NCI-H146 treated with DMSO at 0.1 percent for 48 hours (cell line): ENCODE measurements around the gene KIF21A.
"Not testable (repeated sequence)": the region's sequence is repeated elsewhere in the genome, so short reads cannot be mapped to it uniquely, and the experiment has no call there.

ENCODE experiments used
- DNase-seq: peaks from one replicate; lab custom pipeline; 2025; ENCODE audit not compliant: unreplicated experiment; lab: John Stamatoyannopoulos, UW

KIF21A gene, protein sequence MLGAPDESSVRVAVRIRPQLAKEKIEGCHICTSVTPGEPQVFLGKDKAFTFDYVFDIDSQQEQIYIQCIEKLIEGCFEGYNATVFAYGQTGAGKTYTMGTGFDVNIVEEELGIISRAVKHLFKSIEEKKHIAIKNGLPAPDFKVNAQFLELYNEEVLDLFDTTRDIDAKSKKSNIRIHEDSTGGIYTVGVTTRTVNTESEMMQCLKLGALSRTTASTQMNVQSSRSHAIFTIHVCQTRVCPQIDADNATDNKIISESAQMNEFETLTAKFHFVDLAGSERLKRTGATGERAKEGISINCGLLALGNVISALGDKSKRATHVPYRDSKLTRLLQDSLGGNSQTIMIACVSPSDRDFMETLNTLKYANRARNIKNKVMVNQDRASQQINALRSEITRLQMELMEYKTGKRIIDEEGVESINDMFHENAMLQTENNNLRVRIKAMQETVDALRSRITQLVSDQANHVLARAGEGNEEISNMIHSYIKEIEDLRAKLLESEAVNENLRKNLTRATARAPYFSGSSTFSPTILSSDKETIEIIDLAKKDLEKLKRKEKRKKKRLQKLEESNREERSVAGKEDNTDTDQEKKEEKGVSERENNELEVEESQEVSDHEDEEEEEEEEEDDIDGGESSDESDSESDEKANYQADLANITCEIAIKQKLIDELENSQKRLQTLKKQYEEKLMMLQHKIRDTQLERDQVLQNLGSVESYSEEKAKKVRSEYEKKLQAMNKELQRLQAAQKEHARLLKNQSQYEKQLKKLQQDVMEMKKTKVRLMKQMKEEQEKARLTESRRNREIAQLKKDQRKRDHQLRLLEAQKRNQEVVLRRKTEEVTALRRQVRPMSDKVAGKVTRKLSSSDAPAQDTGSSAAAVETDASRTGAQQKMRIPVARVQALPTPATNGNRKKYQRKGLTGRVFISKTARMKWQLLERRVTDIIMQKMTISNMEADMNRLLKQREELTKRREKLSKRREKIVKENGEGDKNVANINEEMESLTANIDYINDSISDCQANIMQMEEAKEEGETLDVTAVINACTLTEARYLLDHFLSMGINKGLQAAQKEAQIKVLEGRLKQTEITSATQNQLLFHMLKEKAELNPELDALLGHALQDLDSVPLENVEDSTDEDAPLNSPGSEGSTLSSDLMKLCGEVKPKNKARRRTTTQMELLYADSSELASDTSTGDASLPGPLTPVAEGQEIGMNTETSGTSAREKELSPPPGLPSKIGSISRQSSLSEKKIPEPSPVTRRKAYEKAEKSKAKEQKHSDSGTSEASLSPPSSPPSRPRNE (N-terminal part only)

GRCh38 chr12:39443081-39443928, at the start of gene KIF21A:
Gene KIF21A, minus strand, starts transcription at chr12:39443120. Its CDS starts 150 bp downstream, at chr12:39442970.
- peak; percentile 91 for DNase-seq

DNA sequence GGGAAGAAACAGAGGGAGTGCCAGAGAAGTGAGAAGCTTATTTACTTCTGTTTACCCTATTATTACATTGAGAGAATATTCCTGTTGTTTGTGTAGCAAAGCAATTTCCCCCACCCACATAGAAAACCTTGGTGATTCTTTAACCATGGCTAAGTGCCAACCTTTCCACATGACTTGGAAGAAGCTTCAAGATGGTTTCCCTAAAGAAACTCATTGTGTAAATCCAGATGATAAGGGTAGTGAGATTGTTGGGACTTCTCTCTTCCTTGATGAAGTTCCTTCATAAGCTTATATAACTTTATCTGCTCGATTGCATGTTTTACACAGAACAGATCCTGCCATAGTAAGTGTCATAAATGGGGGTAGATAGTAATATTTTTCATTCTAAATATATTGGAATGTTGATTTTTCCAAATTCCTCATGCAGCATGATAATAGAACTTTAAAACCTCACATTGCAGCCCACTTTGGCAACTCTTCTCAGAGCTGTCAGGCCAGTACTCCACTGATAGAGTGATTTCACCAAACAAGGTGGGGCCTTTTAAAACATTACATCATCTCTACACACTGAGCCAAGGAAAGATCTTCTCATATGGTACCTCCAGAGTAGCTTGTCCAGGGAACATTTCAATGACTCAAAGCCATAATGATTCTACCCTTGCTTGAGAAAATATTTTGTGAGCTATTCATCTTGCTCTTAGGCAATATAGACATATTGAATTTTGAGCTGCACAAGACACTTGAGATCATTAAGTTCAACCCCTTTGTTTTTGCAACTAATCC, 47.8 kb upstream of the KIF21A start:
- DNase-seq, result no peak

GRCh38 chr12:39483597-39483996, 40.7 kb upstream of the KIF21A start:
- DNase-seq, result no peak

DNA sequence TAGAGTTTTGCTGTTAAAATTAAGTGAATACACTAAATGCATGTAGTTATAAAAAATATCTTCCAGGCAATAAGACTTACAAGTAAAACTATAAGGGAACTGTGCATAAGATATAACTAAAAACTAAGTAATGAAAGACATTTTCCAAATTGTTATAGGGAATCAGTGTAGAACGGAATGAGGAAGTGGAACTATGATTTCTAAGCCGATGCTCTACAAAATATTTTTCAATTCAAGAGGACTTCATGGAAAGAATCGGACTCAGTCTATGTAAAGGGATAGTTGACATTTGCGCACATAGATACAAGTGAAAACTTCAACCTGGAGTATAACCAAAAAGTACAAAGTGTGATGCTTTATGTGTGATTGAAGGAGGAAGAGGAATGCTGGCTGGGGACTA, 40.1 kb upstream of the KIF21A start:
- no peak for DNase-seq

- no peak for DNase-seq
Measured at GRCh38 chr12:39476894-39477293, 34.0 kb upstream of the KIF21A start.

DNA sequence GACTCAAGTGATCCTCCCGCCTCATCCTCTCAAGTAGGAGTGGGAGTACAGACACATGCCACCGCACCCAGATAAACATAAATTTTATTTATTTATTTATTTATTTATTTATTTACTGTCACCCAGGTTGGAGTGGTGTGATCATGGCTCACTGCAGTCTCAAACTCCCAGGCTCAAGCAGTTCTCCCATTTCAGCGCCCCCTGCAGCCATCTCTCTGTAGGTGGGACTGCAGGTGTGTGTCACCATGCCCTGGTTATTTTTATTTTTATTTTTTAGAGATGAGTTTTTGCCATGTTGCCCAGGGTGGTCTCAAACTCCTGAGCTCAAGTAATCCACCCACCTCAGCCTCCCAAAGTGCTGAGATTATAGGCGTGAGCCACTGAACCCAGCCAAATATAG, 33.2 kb upstream of the KIF21A start:
- no peak for DNase-seq

- not testable (repeated sequence) for DNase-seq
Measured at GRCh38 chr12:39475136-39475535, 32.2 kb upstream of the KIF21A start.

DNA sequence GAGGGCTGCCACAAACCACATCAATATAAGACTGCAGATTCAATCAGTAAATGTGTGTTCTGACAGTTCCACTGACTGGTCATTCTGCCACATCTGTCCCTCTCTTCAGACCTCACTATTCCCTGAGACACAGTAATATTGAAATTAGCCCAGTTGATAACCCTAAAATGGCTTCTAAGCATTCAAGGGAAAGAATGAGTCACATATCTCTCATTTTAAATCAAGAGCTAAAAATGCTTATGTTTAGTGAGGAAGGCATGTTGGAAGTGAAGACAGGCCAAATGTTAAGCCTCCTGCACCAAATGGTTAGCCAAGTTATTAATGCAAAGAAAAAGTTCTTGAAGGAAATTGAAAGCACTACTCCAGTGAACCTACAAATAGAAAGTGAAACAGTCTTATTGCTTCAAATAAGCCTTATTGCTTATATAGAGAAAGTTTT, 24.5 kb upstream of the KIF21A start:
- no peak for DNase-seq

DNA sequence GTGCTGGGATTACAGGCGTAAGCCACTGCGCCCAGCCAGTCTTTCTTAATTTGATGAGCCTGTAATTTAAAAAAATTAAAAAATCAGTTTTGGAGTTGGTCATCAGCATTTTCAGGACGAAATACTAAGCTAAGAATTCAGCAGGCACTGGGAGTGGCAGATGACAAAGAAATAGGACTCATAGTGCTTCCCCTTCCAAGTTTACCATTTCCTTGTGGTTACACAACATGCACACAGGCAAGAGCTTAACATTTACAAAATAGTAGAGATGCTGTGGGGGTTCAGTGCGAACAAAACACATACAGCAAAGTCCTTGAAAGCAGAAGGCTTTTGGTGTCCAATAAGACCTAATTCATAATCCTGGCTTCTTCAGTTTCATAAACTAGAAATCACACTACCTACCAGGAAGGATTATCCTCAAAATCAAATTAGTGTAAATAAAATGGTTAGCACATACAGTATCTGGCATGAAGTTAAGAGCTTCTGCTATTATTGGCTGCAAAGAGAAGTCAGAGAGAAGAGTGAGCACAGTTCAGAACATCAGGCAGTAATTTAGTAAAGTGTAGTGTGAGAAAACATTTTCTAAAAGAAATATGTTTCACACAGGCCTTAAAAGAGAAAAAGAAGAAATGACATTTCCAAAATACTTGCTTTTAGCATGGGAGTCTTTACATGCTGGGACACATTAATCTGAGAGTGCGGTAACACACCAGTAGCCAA, 22.2 kb upstream of the KIF21A start:
- no peak for DNase-seq

- DNase-seq, result no peak
Measured at GRCh38 chr12:39461059-39461458, 18.1 kb upstream of the KIF21A start.

GRCh38 chr12:39459027-39459434, 16.1 kb upstream of the KIF21A start:
- no peak for DNase-seq

DNA sequence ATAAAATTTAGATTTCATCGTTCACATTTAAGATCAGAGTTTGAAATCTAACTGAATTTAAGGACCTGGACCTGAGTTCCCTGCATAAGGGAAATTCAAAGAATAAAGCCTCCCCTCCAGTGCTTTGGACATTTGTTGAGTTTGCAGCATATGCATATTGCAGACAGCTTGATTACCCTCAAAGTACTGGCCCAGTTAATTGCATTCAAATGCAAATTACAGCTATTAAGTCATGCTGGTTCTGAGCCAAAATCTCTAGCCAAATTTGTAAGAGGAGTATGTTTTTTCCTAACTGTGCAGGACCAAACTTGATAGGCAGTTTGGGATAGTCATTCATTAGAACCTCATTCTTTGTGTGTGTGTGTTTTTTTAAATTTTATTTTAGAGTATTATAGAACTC, 9.1 kb upstream of the KIF21A start:
- no peak for DNase-seq

GRCh38 chr12:39448038-39448437, 5.1 kb upstream of the KIF21A start:
- DNase-seq, result no peak

GRCh38 chr12:39443929-39444209, 949 bp upstream of the KIF21A start:
- DNase-seq, result no peak

DNA sequence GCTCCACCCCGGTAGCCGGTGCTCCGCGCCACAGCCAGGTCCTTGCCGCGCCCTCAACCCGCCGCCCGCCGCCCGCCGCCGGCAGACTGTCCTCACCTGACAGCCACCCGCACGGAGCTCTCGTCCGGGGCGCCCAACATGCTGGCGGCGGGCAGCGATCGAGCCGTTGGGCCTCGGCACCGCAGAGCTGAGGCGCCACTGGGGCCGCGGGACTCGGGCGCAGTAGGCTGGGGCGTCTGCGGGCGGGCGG, 164 bp downstream of the KIF21A start:
- DNase-seq, result no peak

GRCh38 chr12:39441963-39442830, 723 bp downstream of the KIF21A start:
- DNase-seq, result peak; percentile 67

DNA sequence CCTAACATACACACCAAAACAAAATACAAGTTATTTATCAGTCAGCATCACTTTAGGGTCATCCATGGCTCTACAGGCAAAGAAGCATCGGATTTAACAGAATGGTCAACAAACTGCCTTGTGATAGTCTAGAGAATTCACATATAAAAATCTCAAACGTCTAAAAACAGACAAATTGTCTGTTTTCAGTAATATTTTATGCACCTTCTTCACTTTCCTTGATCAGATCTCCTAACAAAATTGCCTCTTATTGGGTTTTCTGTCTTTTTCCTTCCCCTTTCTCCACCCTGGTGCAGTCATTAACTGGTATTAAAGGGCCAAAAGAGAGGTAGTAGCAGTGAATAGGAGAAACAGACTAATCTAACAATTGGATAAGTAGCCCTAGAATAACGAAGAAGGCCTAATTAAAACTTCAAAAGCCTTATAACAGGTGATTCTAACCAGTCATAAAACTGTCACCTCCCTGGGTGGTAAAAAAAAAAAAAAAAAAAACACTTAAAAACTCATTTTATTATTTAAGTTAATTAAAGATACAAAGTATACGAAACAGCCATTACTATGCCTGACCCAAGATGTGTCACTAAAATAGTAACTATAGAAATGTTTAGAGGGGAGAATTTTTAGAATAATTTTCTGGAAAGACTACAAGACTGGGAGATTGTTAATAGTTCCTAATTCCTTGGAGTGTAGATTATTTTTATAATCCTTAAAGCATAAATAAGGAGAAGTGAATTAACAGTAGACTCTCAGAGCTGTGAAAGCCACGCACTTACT, 1.5 kb downstream of the KIF21A start:
- no peak for DNase-seq

GRCh38 chr12:39440781-39441180, 2.1 kb downstream of the KIF21A start:
- DNase-seq, result no peak
